Endothelial cell of umbilical vein (primary cell): ENCODE data around the gene VPS41. TPM values are rescaled to one million over a fixed set of nuclear protein-coding genes. Genes with fewer than 3 reads are reported as not detected.

ENCODE experiments used
- BruUV-seq: library from RNA; stranded (reverse); fragments of 400-500 nt; replicated peaks from 2 replicates; lab custom pipeline; 2021; lab: Mats Ljungman, UMichigan
- CTCF ChIA-PET: fragments of 300-600, 350-600 bp; sonication (Branson Sonifier 250); formaldehyde crosslinking; loops from one replicate; lab custom pipeline; 2021; ENCODE audit warnings: antibody characterized with exemption, inconsistent platforms; lab: Charles Lee
- POLR2A ChIA-PET: fragments of 300-600, 350-600 bp; sonication (Branson Sonifier 250); formaldehyde crosslinking; loops from one replicate; lab custom pipeline; 2021; ENCODE audit warnings: antibody characterized with exemption, inconsistent platforms; lab: Charles Lee
- DNase-seq: peaks from one replicate; pipeline ENCODE4 v3.0.0-alpha.2; 2011; ENCODE audit warnings: low read depth, low spot score
- FAIRE-seq: peaks from 2 replicates; lab custom pipeline; 2011; peaks lifted over from hg19 to GRCh38; lab: Jason Lieb, UNC
- H2AFZ ChIP-seq: 2 replicates; pipeline ENCODE4 v1.6.0; 2012; ENCODE audit warnings: low read depth, low read length, control low read depth, inconsistent platforms
- H3K27ac ChIP-seq: 2 replicates; pipeline ENCODE4 v1.5.1; 2011; ENCODE audit warnings: low read depth, mild to moderate bottlenecking, control low read depth, low read length, moderate library complexity; ENCODE audit not compliant: insufficient read depth
- H3K27me3 ChIP-seq, 2 experiments: 2 replicates each; pipeline versions ENCODE4 v1.6.0 to v1.6.1; 2011; ENCODE audit warnings: low read length in 2 of 2, mixed read lengths in 1 of 2; ENCODE audit not compliant: control insufficient read depth in 2 of 2, insufficient read depth in 2 of 2
- H3K36me3 ChIP-seq, 2 experiments: 2 replicates in 1 of 2; 3 replicates in 1 of 2; pipeline ENCODE4 v1.5.1; 2011; ENCODE audit warnings: low read length in 2 of 2, mild to moderate bottlenecking in 1 of 2, moderate library complexity in 1 of 2; ENCODE audit not compliant: control insufficient read depth in 2 of 2, insufficient read depth in 2 of 2; ENCODE audit errors: extremely low read depth in 1 of 2
- H3K4me1 ChIP-seq: 3 replicates; pipeline ENCODE4 v1.5.1; 2011; ENCODE audit warnings: mild to moderate bottlenecking, low read length; ENCODE audit not compliant: control insufficient read depth, insufficient read depth; ENCODE audit errors: extremely low read depth
- H3K4me2 ChIP-seq: 2 replicates; pipeline ENCODE4 v1.6.1; 2011; ENCODE audit warnings: low read length, control low read depth, mixed read lengths; ENCODE audit not compliant: insufficient read depth
- H3K4me3 ChIP-seq, 3 experiments: fragments of 200-600 bp in 1 of 3; sonication (generic), shearing (Covaris generic) in 1 of 3; replicated peaks in 1 of 3; 2 replicates each; pipeline ENCODE4 v1.5.1; 2011 to 2016; ENCODE audit warnings: control low read depth in 3 of 3, low read length in 3 of 3, mild to moderate bottlenecking in 2 of 3, inconsistent platforms in 1 of 3, low read depth in 1 of 3, moderate library complexity in 1 of 3; ENCODE audit not compliant: insufficient read depth in 1 of 3
- H3K79me2 ChIP-seq: 2 replicates; pipeline ENCODE4 v1.6.0; 2012; ENCODE audit warnings: low read length, inconsistent platforms; ENCODE audit not compliant: control insufficient read depth, insufficient read depth
- H3K9ac ChIP-seq: replicated peaks from 2 replicates; pipeline ENCODE3; 2011; ENCODE audit warnings: low read length, control low read depth; ENCODE audit not compliant: insufficient read depth; ENCODE audit errors: extremely low read depth
- H3K9me1 ChIP-seq: replicated peaks from 3 replicates; pipeline ENCODE4 v1.6.0; 2011; ENCODE audit warnings: mild to moderate bottlenecking, low read length; ENCODE audit not compliant: control insufficient read depth, insufficient read depth; ENCODE audit errors: extremely low read depth
- H3K9me3 ChIP-seq: replicated peaks from 2 replicates; pipeline ENCODE4 v1.5.1; 2012; ENCODE audit warnings: low read length, inconsistent platforms; ENCODE audit not compliant: control insufficient read depth, insufficient read depth
- H4K20me1 ChIP-seq: replicated peaks from 2 replicates; pipeline ENCODE3; 2011; ENCODE audit warnings: mild to moderate bottlenecking, low read length; ENCODE audit not compliant: control insufficient read depth, insufficient read depth; ENCODE audit errors: extremely low read depth
- EZH2 ChIP-seq: IDR thresholded peaks from 2 replicates; pipeline ENCODE4 v1.6.1; 2012; ENCODE audit warnings: borderline replicate concordance, low read depth, mild to moderate bottlenecking, moderate library complexity, low read length, inconsistent platforms; ENCODE audit not compliant: severe bottlenecking
- FOS ChIP-seq: IDR thresholded peaks from 2 replicates; pipeline ENCODE4 v1.6.1; 2011; ENCODE audit warnings: mild to moderate bottlenecking, low read length, moderate library complexity, borderline replicate concordance; ENCODE audit not compliant: insufficient read depth
- GATA2 ChIP-seq: IDR thresholded peaks from 2 replicates; pipeline ENCODE4 v1.7.0; 2011; ENCODE audit warnings: low read depth, mild to moderate bottlenecking, moderate library complexity, mixed read lengths, low read length; ENCODE audit not compliant: insufficient read length, insufficient read depth
- JUN ChIP-seq: IDR thresholded peaks from 2 replicates; pipeline ENCODE4 v1.6.1; 2011; ENCODE audit warnings: borderline replicate concordance, low read depth; ENCODE audit not compliant: insufficient read length, insufficient read depth
- MYC ChIP-seq: IDR thresholded peaks from one replicate; pipeline ENCODE4 v1.6.1; 2011; ENCODE audit warnings: mild to moderate bottlenecking, low read depth, low read length
- POLR2A ChIP-seq: IDR thresholded peaks from 2 replicates; pipeline ENCODE4 v1.6.1; 2012; ENCODE audit warnings: low read depth, mild to moderate bottlenecking, control low read depth, low read length
- POLR2AphosphoS5 ChIP-seq: IDR thresholded peaks from 2 replicates; pipeline ENCODE4 v1.6.1; 2012; ENCODE audit warnings: low read depth, mild to moderate bottlenecking, control low read depth, low read length, moderate library complexity; ENCODE audit not compliant: insufficient read depth
- dilution Hi-C: fragments of 300-500 bp; cut with MboI; formaldehyde crosslinking; loops from one replicate; pipeline ENCODE4 v1.15.0; 2019; ENCODE audit warnings: low sequenced_read_pairs; ENCODE audit not compliant: extremely low pct_ligation_motif_present
- intact Hi-C: fragments of 100-400 bp; cut with micrococcal nuclease; formaldehyde crosslinking; loops from one replicate; pipeline ENCODE4 v1.10.0; 2022
- polyA plus RNA-seq, 4 experiments: library from polyadenylated mRNA; depleted of rRNA in 3 of 4; stranded (reverse) in 3 of 4; unstranded in 1 of 4; fragments of >200 nt; gene quantifications; 2 replicates each; pipeline versions ENCODE4 v1.2.1 to v1.2.3, GENCODE V29; 2011 to 2012; ENCODE audit warnings: missing spikeins in 1 of 4
- total RNA-seq: library from RNA; stranded (reverse); gene quantifications from 2 replicates; pipeline ENCODE4 v1.2.3, GENCODE V29; 2021
- TF ChIP-seq, protein P1 (sequence below), 2 donors: IDR thresholded peaks; 1 replicate in 1 of 2; 2 replicates in 1 of 2; pipeline ENCODE4 v1.5.1; 2011; ENCODE audit warnings: low read length in 2 of 2, mild to moderate bottlenecking in 2 of 2, moderate library complexity in 2 of 2, control low read depth in 1 of 2, inconsistent platforms in 1 of 2, low read depth in 1 of 2; ENCODE audit not compliant: insufficient read depth in 1 of 2; ENCODE audit errors: extremely low read depth in 1 of 2
- TF ChIP-seq, protein P2 (sequence below): IDR thresholded peaks from 2 replicates; pipeline ENCODE4 v1.6.1; 2011; ENCODE audit not compliant: insufficient read depth, insufficient read length

Gene VPS41
- total and polyA plus RNA-seq, 2 donors (not counting 3 experiments of a cell fraction or from before 2014, with no cell fraction given): 14.3 to 79.8 TPM

DNA sequence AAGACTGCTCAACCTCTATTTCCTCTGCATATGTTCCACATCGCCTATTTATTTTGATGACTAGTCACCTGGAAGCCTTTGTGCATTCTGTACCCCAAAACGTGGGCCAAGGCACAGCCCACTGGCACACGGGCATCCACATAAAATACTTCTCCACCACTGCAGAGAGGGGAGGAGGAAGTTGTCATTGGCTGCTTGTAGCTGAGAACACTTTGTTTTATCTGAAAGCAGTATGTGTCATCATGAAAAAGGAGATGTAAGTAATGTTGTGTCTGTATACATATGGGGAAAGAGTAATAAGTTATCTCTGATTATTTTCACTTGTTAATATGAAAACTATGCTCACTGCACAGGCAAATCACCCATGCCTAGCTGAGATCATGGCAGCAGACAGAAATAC, 229.6 kb downstream of the VPS41 start:
- dilution Hi-C loops: no loop called here
- FAIRE-seq: no peak

More for the DNA sequence above, 229.6 kb downstream of the VPS41 start:
- no TSS peak for BruUV-seq
- no peak overlapping the region for H3K4me2 ChIP-seq
- DNase-seq: no peak
- intact Hi-C loops: no loop called here
- no peaks in the 10 kb centered on the region for H3K79me2 ChIP-seq
- no peaks in the 10 kb centered on the region for H3K9me3 ChIP-seq
- H3K36me3 ChIP-seq: no peaks in the 10 kb centered on the region
- no peak overlapping the region for H3K27ac ChIP-seq
- H3K9ac ChIP-seq: no peak overlapping the region
- no peaks in the 10 kb centered on the region for H3K27me3 ChIP-seq
- TF ChIP-seq GATA2: no peak
- no peak for TF ChIP-seq POLR2A
- TF ChIP-seq, protein P1, sequence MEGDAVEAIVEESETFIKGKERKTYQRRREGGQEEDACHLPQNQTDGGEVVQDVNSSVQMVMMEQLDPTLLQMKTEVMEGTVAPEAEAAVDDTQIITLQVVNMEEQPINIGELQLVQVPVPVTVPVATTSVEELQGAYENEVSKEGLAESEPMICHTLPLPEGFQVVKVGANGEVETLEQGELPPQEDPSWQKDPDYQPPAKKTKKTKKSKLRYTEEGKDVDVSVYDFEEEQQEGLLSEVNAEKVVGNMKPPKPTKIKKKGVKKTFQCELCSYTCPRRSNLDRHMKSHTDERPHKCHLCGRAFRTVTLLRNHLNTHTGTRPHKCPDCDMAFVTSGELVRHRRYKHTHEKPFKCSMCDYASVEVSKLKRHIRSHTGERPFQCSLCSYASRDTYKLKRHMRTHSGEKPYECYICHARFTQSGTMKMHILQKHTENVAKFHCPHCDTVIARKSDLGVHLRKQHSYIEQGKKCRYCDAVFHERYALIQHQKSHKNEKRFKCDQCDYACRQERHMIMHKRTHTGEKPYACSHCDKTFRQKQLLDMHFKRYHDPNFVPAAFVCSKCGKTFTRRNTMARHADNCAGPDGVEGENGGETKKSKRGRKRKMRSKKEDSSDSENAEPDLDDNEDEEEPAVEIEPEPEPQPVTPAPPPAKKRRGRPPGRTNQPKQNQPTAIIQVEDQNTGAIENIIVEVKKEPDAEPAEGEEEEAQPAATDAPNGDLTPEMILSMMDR (IDR thresholded peaks at IDR 0.05; ENCODE audit: extremely low read depth in 1 of 2, insufficient read depth in 1 of 2, low read depth in 1 of 2, low read length in 2 of 2): no peak
- TF ChIP-seq FOS: no peak
- TF ChIP-seq MYC: no peak
- TF ChIP-seq POLR2AphosphoS5: no peak
- TF ChIP-seq, protein P2, sequence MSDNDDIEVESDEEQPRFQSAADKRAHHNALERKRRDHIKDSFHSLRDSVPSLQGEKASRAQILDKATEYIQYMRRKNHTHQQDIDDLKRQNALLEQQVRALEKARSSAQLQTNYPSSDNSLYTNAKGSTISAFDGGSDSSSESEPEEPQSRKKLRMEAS: no peak
- no peak for TF ChIP-seq EZH2
- no peak for TF ChIP-seq JUN
- no peak overlapping the region for H3K4me3 ChIP-seq
- CTCF ChIA-PET: interaction anchor here (2.7 kb wide), 1 partner anchor 19 kb away, joined by 12 read pairs; no protein-coding TSS in a partner anchor
- H2AFZ ChIP-seq: no peak overlapping the region
- no peaks in the 10 kb centered on the region for H3K9me1 ChIP-seq
- POLR2A ChIA-PET: no interaction called here
- peaks cover 2% of the 10 kb centered on the region for H3K4me1 ChIP-seq
- no peaks in the 10 kb centered on the region for H4K20me1 ChIP-seq
